CD14-positive monocyte (primary cell): ENCODE measurements around the gene SH3BP5. TPM values are rescaled to one million over a fixed set of nuclear protein-coding genes. Genes with fewer than 3 reads are reported as not detected.

Experiments
- DNase-seq, 3 donors: peaks; one replicate each; pipeline ENCODE4 v3.0.0-alpha.2; 2011 to 2022
- H2AFZ ChIP-seq: 2 replicates; pipeline ENCODE4 v1.6.0; 2012; ENCODE audit warnings: mild to moderate bottlenecking, low read depth, low read length, inconsistent platforms; ENCODE audit not compliant: insufficient read depth, poor library complexity, severe bottlenecking
- H3K27ac ChIP-seq, 2 donors: 1 replicate in 1 of 2; 2 replicates in 1 of 2; pipeline ENCODE4 v1.5.1; 2012 to 2013; ENCODE audit warnings: low read length in 2 of 2, control low read depth in 1 of 2, inconsistent platforms in 1 of 2, low read depth in 1 of 2, mild to moderate bottlenecking in 1 of 2
- H3K27me3 ChIP-seq, 2 donors: one replicate each; pipeline versions ENCODE4 v1.6.0 to v1.6.1; 2011 to 2013; ENCODE audit warnings: low read length in 2 of 2; ENCODE audit not compliant: control insufficient read depth in 2 of 2, insufficient read depth in 2 of 2
- H3K36me3 ChIP-seq, 2 donors: replicated peaks in 1 of 2; 1 replicate in 1 of 2; 2 replicates in 1 of 2; pipeline versions ENCODE4 v1.5.1 to v1.6.1; 2012 to 2013; ENCODE audit warnings: low read length in 2 of 2, control low read depth in 1 of 2, inconsistent platforms in 1 of 2, mild to moderate bottlenecking in 1 of 2; ENCODE audit not compliant: insufficient read depth in 2 of 2, control insufficient read depth in 1 of 2
- H3K4me1 ChIP-seq, 2 donors: 1 replicate in 1 of 2; 2 replicates in 1 of 2; pipeline versions ENCODE4 v1.5.1 to v1.6.1; 2012 to 2013; ENCODE audit warnings: low read length in 2 of 2, control low read depth in 1 of 2, inconsistent platforms in 1 of 2, mild to moderate bottlenecking in 1 of 2, moderate library complexity in 1 of 2; ENCODE audit not compliant: insufficient read depth in 2 of 2, control insufficient read depth in 1 of 2
- H3K4me2 ChIP-seq: replicated peaks from 2 replicates; pipeline ENCODE3; 2012; ENCODE audit warnings: low read length, moderate library complexity, mild to moderate bottlenecking; ENCODE audit not compliant: poor library complexity, severe bottlenecking; ENCODE audit errors: extremely low read depth
- H3K4me3 ChIP-seq, 3 experiments: fragments of 200-600 bp in 1 of 3; sonication (generic) in 1 of 3; replicated peaks in 1 of 3; 1 replicate in 2 of 3; 2 replicates in 1 of 3; pipeline ENCODE4 v1.5.1; 2011 to 2013; ENCODE audit warnings: low read length in 3 of 3, mild to moderate bottlenecking in 3 of 3, control low read depth in 2 of 3, low read depth in 2 of 3, inconsistent platforms in 1 of 3, moderate library complexity in 1 of 3
- H3K79me2 ChIP-seq: 2 replicates; pipeline ENCODE4 v1.6.0; 2012; ENCODE audit warnings: mild to moderate bottlenecking, control low read depth, inconsistent platforms, low read length, moderate library complexity; ENCODE audit not compliant: insufficient read depth
- H3K9ac ChIP-seq: 2 replicates; pipeline ENCODE4 v1.6.0; 2017; ENCODE audit warnings: low read length, mild to moderate bottlenecking; ENCODE audit not compliant: insufficient read depth, poor library complexity, severe bottlenecking
- H3K9me3 ChIP-seq, 2 donors: replicated peaks in 1 of 2; 1 replicate in 1 of 2; 2 replicates in 1 of 2; pipeline versions ENCODE4 v1.5.1 to v1.6.1; 2012 to 2013; ENCODE audit warnings: low read length in 2 of 2, control low read depth in 1 of 2; ENCODE audit not compliant: control insufficient read depth in 1 of 2, insufficient read depth in 1 of 2
- H4K20me1 ChIP-seq: 2 replicates; pipeline ENCODE4 v1.6.0; 2012; ENCODE audit warnings: mild to moderate bottlenecking, low read length, control low read depth, moderate library complexity; ENCODE audit not compliant: insufficient read depth
- H3K27ac Mint-ChIP-seq, 7 donors: one replicate each; pipeline ENCODE4 v1.8.0; 2020; ENCODE audit warnings: mild to moderate bottlenecking in 7 of 7, mixed read lengths in 7 of 7, moderate library complexity in 6 of 7, inconsistent platforms in 2 of 7
- H3K27me3 Mint-ChIP-seq, 3 donors: one replicate each; pipeline ENCODE4 v1.8.0; 2021 to 2022; ENCODE audit warnings: low read depth in 3 of 3, mild to moderate bottlenecking in 3 of 3, mixed read lengths in 3 of 3, moderate library complexity in 3 of 3, inconsistent platforms in 1 of 3
- H3K36me3 Mint-ChIP-seq, 2 donors: one replicate each; pipeline ENCODE4 v1.8.0; 2020; ENCODE audit warnings: mixed read lengths in 2 of 2, inconsistent platforms in 1 of 2, mild to moderate bottlenecking in 1 of 2
- H3K4me1 Mint-ChIP-seq: one replicate; pipeline ENCODE4 v1.8.0; 2020; ENCODE audit warnings: mild to moderate bottlenecking, mixed read lengths
- H3K4me3 Mint-ChIP-seq, 2 donors: one replicate each; pipeline ENCODE4 v1.8.0; 2020; ENCODE audit warnings: mild to moderate bottlenecking in 2 of 2, mixed read lengths in 2 of 2, moderate library complexity in 1 of 2
- H3K9me3 Mint-ChIP-seq, 7 donors: one replicate each; pipeline ENCODE4 v1.8.0; 2020 to 2022; ENCODE audit warnings: mixed read lengths in 7 of 7, mild to moderate bottlenecking in 6 of 7, moderate library complexity in 6 of 7, inconsistent platforms in 2 of 7
- CTCF ChIP-seq: fragments of 200-600 bp; IDR thresholded peaks from one replicate; pipeline ENCODE4 v1.8.0; 2022; ENCODE audit warnings: antibody characterized with exemption, mild to moderate bottlenecking
- WGBS: methylation state at CpG from one replicate; pipeline ENCODE4 v1.1.5; 2013; ENCODE audit warnings: missing lambda C conversion rate; ENCODE audit not compliant: insufficient coverage; 5-methylcytosine and 5-hydroxymethylcytosine counted together
- intact Hi-C, 2 donors: fragments of 100-400 bp; cut with micrococcal nuclease; formaldehyde crosslinking; loops; one replicate each; pipeline versions ENCODE4 v1.15.0 to v1.15.1; 2023
- polyA plus RNA-seq, 3 donors: library from polyadenylated mRNA; depleted of rRNA in 1 of 3; unstranded in 2 of 3; stranded (reverse) in 1 of 3; fragments of 300-500 nt in 2 of 3; fragments of >200 nt in 1 of 3; fragmentation: Illumina TruSeq in 2 of 3; gene quantifications; 1 replicate in 2 of 3; 2 replicates in 1 of 3; pipeline ENCODE4 v1.2.3, GENCODE V29; 2012 to 2021

SH3BP5 gene
- polyA plus RNA-seq, 3 donors = 10.7 to 29.6 (median 22.8) TPM

DNA sequence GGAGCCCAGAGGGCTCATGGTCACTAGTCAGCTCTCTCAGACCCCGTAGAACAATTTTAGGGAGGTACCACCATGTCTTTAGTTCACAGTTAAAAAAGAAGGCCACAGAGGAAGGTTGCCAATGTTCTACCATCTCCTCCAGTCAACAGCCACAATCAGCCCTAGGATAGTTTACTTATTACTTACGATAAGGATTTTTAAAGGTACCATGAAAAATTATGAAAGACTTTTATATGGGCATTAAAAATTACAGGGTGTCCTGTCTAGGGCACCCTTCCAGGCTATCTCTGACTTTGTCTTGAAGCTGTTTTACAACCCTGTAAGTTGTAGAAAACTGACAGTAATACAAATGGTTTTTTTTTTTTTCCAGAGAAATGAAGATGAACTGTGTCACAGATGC lies 68.5 kb downstream of the SH3BP5 start:
- Histone ChIP-seq H3K9ac (no peak overlapping the region), H3K4me3 (no peak overlapping the region), H3K9me3 (no peaks in the 10 kb centered on the region), H3K27ac (no peak overlapping the region), H3K27me3 (no peaks in the 10 kb centered on the region), H4K20me1 (peaks cover 82% of the 10 kb centered on the region), H3K4me1 (peaks cover 10 to 11% of the 10 kb centered on the region in 2 donors), H3K79me2 (no peaks in the 10 kb centered on the region), H2AFZ (no peak overlapping the region), H3K4me2 (no peak overlapping the region), H3K36me3 (peaks cover 48 to 64% of the 10 kb centered on the region in 2 donors)
- H3K27me3 Mint-ChIP-seq = peaks cover 0 to 10% (median 2%) of the 10 kb centered on the region in 3 donors
- no peak for TF ChIP-seq CTCF
- no CpG with 5 or more reads among the region's 2 CpGs for WGBS
- H3K9me3 Mint-ChIP-seq = no peaks in the 10 kb centered on the region
- peaks cover 12% of the 10 kb centered on the region for H3K4me1 Mint-ChIP-seq
- H3K36me3 Mint-ChIP-seq = peaks cover 68 to 70% of the 10 kb centered on the region in 2 donors
- H3K27ac Mint-ChIP-seq = no peak overlapping the region
- no peak for DNase-seq
- H3K4me3 Mint-ChIP-seq = no peak overlapping the region
- intact Hi-C loops = loop anchor here in 1 of 2 donors (10.0 kb wide), 1 partner anchor 291 kb away; no protein-coding TSS in a partner anchor

DNA sequence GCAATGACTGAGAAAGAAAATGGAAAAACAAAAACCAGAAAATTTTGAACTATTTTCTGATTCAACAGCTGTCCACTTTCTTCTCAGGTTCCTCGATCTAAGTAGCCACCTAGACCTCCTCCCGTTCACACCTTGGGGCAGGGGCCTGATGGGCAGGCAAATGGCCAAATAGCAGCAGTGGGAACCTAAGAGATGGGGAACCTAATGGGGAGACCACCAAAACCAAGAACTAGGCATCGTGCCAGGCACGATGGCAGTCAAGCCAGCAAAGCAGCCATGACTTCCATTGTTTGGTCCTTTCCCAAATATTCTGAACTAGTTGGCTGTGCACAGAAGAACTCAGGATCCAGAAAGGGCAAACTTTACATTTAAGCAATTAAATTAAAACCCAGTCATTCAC lies 69.3 kb downstream of the SH3BP5 start:
- Histone ChIP-seq H2AFZ (no peak overlapping the region), H4K20me1 (peaks cover 82% of the 10 kb centered on the region), H3K4me2 (no peak overlapping the region), H3K27me3 (no peaks in the 10 kb centered on the region), H3K27ac (no peak overlapping the region), H3K36me3 (peaks cover 56 to 72% of the 10 kb centered on the region in 2 donors), H3K9me3 (no peaks in the 10 kb centered on the region), H3K4me1 (peaks cover 2 to 3% of the 10 kb centered on the region in 2 donors), H3K79me2 (no peaks in the 10 kb centered on the region), H3K9ac (no peak overlapping the region), H3K4me3 (no peak overlapping the region)
- WGBS = 67% methylated on average over 2 of the region's 4 CpGs
- peaks cover 4% of the 10 kb centered on the region for H3K4me1 Mint-ChIP-seq
- intact Hi-C loops = loop anchor here in 1 of 2 donors (10.0 kb wide), 1 partner anchor 292 kb away; no protein-coding TSS in a partner anchor
- peaks cover 0 to 10% (median 2%) of the 10 kb centered on the region in 3 donors for H3K27me3 Mint-ChIP-seq
- no peak overlapping the region for H3K27ac Mint-ChIP-seq
- peaks cover 72 to 73% of the 10 kb centered on the region in 2 donors for H3K36me3 Mint-ChIP-seq
- no peak for DNase-seq
- H3K9me3 Mint-ChIP-seq = no peaks in the 10 kb centered on the region
- TF ChIP-seq CTCF = no peak
- no peak overlapping the region for H3K4me3 Mint-ChIP-seq
